H1 (cell line): ENCODE measurements around the gene CCNT2. TPM values are rescaled to one million over a fixed set of nuclear protein-coding genes. Genes with fewer than 3 reads are reported as not detected.

Experiments used
- CTCF ChIA-PET: fragments of 300-600 bp; sonication (Branson Sonifier 250); formaldehyde crosslinking; loops from one replicate; lab custom pipeline; 2021; ENCODE audit not compliant: partially characterized antibody; lab: Charles Lee
- POLR2A ChIA-PET: fragments of 300-600 bp; sonication (Branson Sonifier 250); formaldehyde crosslinking; loops from one replicate; lab custom pipeline; 2021; ENCODE audit warnings: inconsistent platforms; ENCODE audit not compliant: partially characterized antibody; lab: Charles Lee
- DNase-seq, 2 experiments: peaks; one replicate each; pipeline versions ENCODE4 v3.0.0 to v3.0.0-alpha.2; 2010 to 2022; ENCODE audit warnings: low spot score in 2 of 2, low read depth in 1 of 2, mixed read lengths in 1 of 2
- FAIRE-seq: peaks from 2 replicates; lab custom pipeline; 2011; peaks lifted over from hg19 to GRCh38; lab: Jason Lieb, UNC
- H2AFZ ChIP-seq: 2 replicates; pipeline ENCODE4 v1.8.1; 2012; ENCODE audit warnings: low read length, inconsistent platforms
- H2AK5ac ChIP-seq: 2 replicates; pipeline ENCODE4 v1.6.1; 2013; ENCODE audit warnings: low read depth, low read length
- H2BK120ac ChIP-seq: replicated peaks from 2 replicates; pipeline ENCODE3; 2013; ENCODE audit warnings: low read depth, low read length, inconsistent platforms
- H2BK12ac ChIP-seq: 2 replicates; pipeline ENCODE4 v1.6.1; 2013; ENCODE audit warnings: low read depth, low read length
- H2BK15ac ChIP-seq: 2 replicates; pipeline ENCODE4 v1.6.1; 2013; ENCODE audit warnings: low read length
- H2BK20ac ChIP-seq: 2 replicates; pipeline ENCODE4 v1.6.1; 2013; ENCODE audit warnings: low read length
- H2BK5ac ChIP-seq: 2 replicates; pipeline ENCODE4 v1.6.1; 2013; ENCODE audit warnings: low read depth, low read length
- H3K14ac ChIP-seq: 2 replicates; pipeline ENCODE4 v1.6.1; 2013; ENCODE audit warnings: inconsistent platforms; ENCODE audit not compliant: insufficient read length
- H3K18ac ChIP-seq: 2 replicates; pipeline ENCODE4 v1.6.1; 2013; ENCODE audit warnings: low read length; ENCODE audit errors: extremely low read depth
- H3K23ac ChIP-seq: 2 replicates; pipeline ENCODE4 v1.6.1; 2013; ENCODE audit warnings: inconsistent platforms; ENCODE audit not compliant: insufficient read length
- H3K23me2 ChIP-seq: 2 replicates; pipeline ENCODE4 v1.6.1; 2013; ENCODE audit warnings: low read depth, low read length
- H3K27ac ChIP-seq: 2 replicates; pipeline ENCODE4 v1.6.1; 2011; ENCODE audit warnings: low read depth, low read length, inconsistent platforms
- H3K27me3 ChIP-seq, 4 experiments: replicated peaks in 1 of 4; 1 replicate in 1 of 4; 2 replicates in 3 of 4; pipeline versions ENCODE4 v1.6.1 to v1.8.1; 2011 to 2013; ENCODE audit warnings: low read length in 3 of 4, mild to moderate bottlenecking in 3 of 4, inconsistent platforms in 2 of 4, mixed read lengths in 2 of 4, moderate library complexity in 1 of 4; ENCODE audit not compliant: control insufficient read depth in 3 of 4, insufficient read depth in 3 of 4; ENCODE audit errors: extremely low read depth in 1 of 4
- H3K36me3 ChIP-seq, 4 experiments: 2 replicates each; pipeline versions ENCODE4 v1.6.1 to v1.8.1; 2011 to 2013; ENCODE audit warnings: mild to moderate bottlenecking in 4 of 4, low read length in 3 of 4, moderate library complexity in 2 of 4, control low read depth in 1 of 4, inconsistent platforms in 1 of 4; ENCODE audit not compliant: insufficient read depth in 4 of 4, control insufficient read depth in 2 of 4
- H3K4ac ChIP-seq: replicated peaks from 2 replicates; pipeline ENCODE3; 2013; ENCODE audit warnings: low read length, low read depth, mixed read lengths, inconsistent platforms; ENCODE audit not compliant: insufficient read length
- H3K4me1 ChIP-seq, 4 experiments: replicated peaks in 1 of 4; 1 replicate in 1 of 4; 2 replicates in 3 of 4; pipeline versions ENCODE4 v1.6.1 to v1.8.1; 2011 to 2013; ENCODE audit warnings: low read length in 3 of 4, inconsistent platforms in 2 of 4, mixed read lengths in 1 of 4; ENCODE audit not compliant: insufficient read depth in 4 of 4, control insufficient read depth in 3 of 4
- H3K4me2 ChIP-seq, 2 experiments: 2 replicates each; pipeline versions ENCODE4 v1.6.1 to v1.8.1; 2011 to 2013; ENCODE audit warnings: low read depth in 2 of 2, low read length in 2 of 2, control low read depth in 1 of 2, inconsistent platforms in 1 of 2, mild to moderate bottlenecking in 1 of 2; ENCODE audit not compliant: insufficient read depth in 1 of 2
- H3K4me3 ChIP-seq, 4 experiments: fragments of 200-600, 300-600 bp in 1 of 4; sonication (generic), shearing (Covaris generic), sonication (Bioruptor Twin) in 1 of 4; 2 replicates each; pipeline versions ENCODE4 v1.5.1 to v1.8.1; 2011 to 2016; ENCODE audit warnings: low read length in 4 of 4, low read depth in 3 of 4, control low read depth in 2 of 4, inconsistent platforms in 2 of 4, mild to moderate bottlenecking in 2 of 4, mixed read lengths in 1 of 4, moderate library complexity in 1 of 4; ENCODE audit not compliant: insufficient read depth in 2 of 4; ENCODE audit errors: extremely low read depth in 1 of 4
- H3K56ac ChIP-seq: replicated peaks from 2 replicates; pipeline ENCODE3; 2013; ENCODE audit warnings: low read depth, mild to moderate bottlenecking, mixed read lengths, low read length, inconsistent platforms; ENCODE audit not compliant: insufficient read length
- H3K79me1 ChIP-seq: 2 replicates; pipeline ENCODE4 v1.6.1; 2013; ENCODE audit warnings: low read depth, low read length, control low read depth
- H3K79me2 ChIP-seq, 2 experiments: 2 replicates each; pipeline versions ENCODE4 v1.6.1 to v1.8.1; 2012 to 2013; ENCODE audit warnings: low read length in 2 of 2, mild to moderate bottlenecking in 2 of 2, inconsistent platforms in 1 of 2; ENCODE audit not compliant: insufficient read depth in 2 of 2, control insufficient read depth in 1 of 2
- H3K9ac ChIP-seq, 4 experiments: replicated peaks in 1 of 4; 1 replicate in 1 of 4; 2 replicates in 3 of 4; pipeline versions ENCODE4 v1.6.1 to v1.8.1; 2011 to 2013; ENCODE audit warnings: low read depth in 3 of 4, low read length in 3 of 4, control low read depth in 2 of 4, mild to moderate bottlenecking in 2 of 4, moderate library complexity in 2 of 4, inconsistent platforms in 1 of 4; ENCODE audit errors: extremely low read depth in 1 of 4
- H3K9me3 ChIP-seq, 2 experiments: 2 replicates each; pipeline versions ENCODE4 v1.6.1 to v1.8.1; 2012 to 2013; ENCODE audit warnings: mild to moderate bottlenecking in 2 of 2, moderate library complexity in 2 of 2, control low read depth in 1 of 2, inconsistent platforms in 1 of 2, low read depth in 1 of 2, low read length in 1 of 2, mixed read lengths in 1 of 2; ENCODE audit not compliant: insufficient read depth in 2 of 2
- H4K20me1 ChIP-seq, 2 experiments: replicated peaks in 1 of 2; 2 replicates each; pipeline versions ENCODE3 to v1.8.1; 2011 to 2013; ENCODE audit warnings: inconsistent platforms in 2 of 2, low read length in 2 of 2, mild to moderate bottlenecking in 1 of 2; ENCODE audit not compliant: insufficient read depth in 2 of 2, control insufficient read depth in 1 of 2
- H4K5ac ChIP-seq: 2 replicates; pipeline ENCODE4 v1.6.1; 2013; ENCODE audit warnings: low read length, low read depth, mixed read lengths, inconsistent platforms; ENCODE audit not compliant: insufficient read length
- H4K8ac ChIP-seq: 2 replicates; pipeline ENCODE4 v1.8.0; 2013; ENCODE audit warnings: mild to moderate bottlenecking, moderate library complexity, low read length, inconsistent platforms; ENCODE audit not compliant: insufficient read depth; ENCODE audit errors: extremely low read depth
- H4K91ac ChIP-seq: replicated peaks from 2 replicates; pipeline ENCODE3; 2013; ENCODE audit warnings: low read length, mixed read lengths, inconsistent platforms; ENCODE audit not compliant: insufficient read length
- ASH2L ChIP-seq: fragments of 200-600, 300-600 bp; sonication (generic); IDR thresholded peaks from one replicate; pipeline ENCODE4 v1.7.1; 2017; ENCODE audit warnings: low read length
- CBX8 ChIP-seq: fragments of 300-800, 300-1000 bp; sonication (generic); IDR thresholded peaks from 2 replicates; pipeline ENCODE4 v1.7.1; 2016; ENCODE audit warnings: low read depth, low read length, borderline replicate concordance
- GABPA ChIP-seq: IDR thresholded peaks from 2 replicates; pipeline ENCODE4 v1.6.1; 2011; ENCODE audit warnings: mild to moderate bottlenecking, low read length, moderate library complexity, borderline replicate concordance; ENCODE audit not compliant: insufficient read depth
- KDM4A ChIP-seq: IDR thresholded peaks from one replicate; pipeline ENCODE4 v1.7.1; 2012; ENCODE audit warnings: low read depth, mild to moderate bottlenecking, moderate library complexity, low read length, inconsistent platforms; ENCODE audit not compliant: severe bottlenecking
- NANOG ChIP-seq: IDR thresholded peaks from 2 replicates; pipeline ENCODE4 v1.6.1; 2011; ENCODE audit warnings: low read length, low read depth, mild to moderate bottlenecking, inconsistent platforms; ENCODE audit not compliant: insufficient read depth, poor library complexity, severe bottlenecking
- PHF8 ChIP-seq: fragments of 200-600 bp; sonication (generic); conservative IDR thresholded peaks from 2 replicates; pipeline ENCODE4 v1.7.1; 2012; ENCODE audit warnings: low read depth, mild to moderate bottlenecking, inconsistent platforms, low read length, moderate library complexity
- SUZ12 ChIP-seq: fragments of 200-600 bp; sonication (generic); IDR thresholded peaks from 2 replicates; pipeline ENCODE4 v1.6.1; 2012; ENCODE audit warnings: mild to moderate bottlenecking, inconsistent platforms, low read length, moderate library complexity, mixed read lengths
- WGBS, 2 experiments: shearing (Covaris generic) in 1 of 2; methylation state at CpG; one replicate each; pipeline versions ENCODE4 v1.1.6 to v1.1.7; 2013 to 2015; ENCODE audit warnings: low lambda C conversion rate in 2 of 2, mixed read lengths in 2 of 2, inconsistent platforms in 1 of 2, low coverage in 1 of 2, missing lambda C conversion rate in 1 of 2; ENCODE audit not compliant: insufficient replicate concordance in 2 of 2, insufficient coverage in 1 of 2, insufficient read length in 1 of 2; ENCODE audit errors: extremely low coverage in 1 of 2, missing lambda C conversion rate in 1 of 2; 5-methylcytosine and 5-hydroxymethylcytosine counted together
- polyA plus RNA-seq, 7 experiments: library from polyadenylated mRNA; depleted of rRNA in 3 of 7; stranded (reverse) in 5 of 7; unstranded in 2 of 7; fragments of >200 nt in 5 of 7; fragments of 200-250 nt in 2 of 7; gene quantifications; 1 replicate in 5 of 7; 2 replicates in 1 of 7; 4 replicates in 1 of 7; pipeline versions ENCODE4 v1.2.1 to v1.2.3, GENCODE V29; 2011 to 2013; ENCODE audit warnings: missing spikeins in 2 of 7, mixed read lengths in 2 of 7
- total RNA-seq: library from RNA; stranded (reverse); fragmentation: NEBNext Ultra II Directional; extraction: Animal tissue kit (Norgen Biotek cat#: 25700); gene quantifications from 2 replicates; pipeline ENCODE4 v1.2.1, GENCODE V29; 2021

Gene CCNT2
- total and polyA plus RNA-seq, 2 of the 8 experiments (the other 6 are each of a cell fraction or from before 2014, with no cell fraction given), result 13.0 to 39.7 TPM

GRCh38 chr2:134975281-134976009, 56.8 kb downstream of the CCNT2 start:
- POLR2A ChIA-PET, result no interaction called here
- Histone ChIP-seq H2BK12ac (no peak overlapping the region), H2BK20ac (no peak overlapping the region), H3K23me2 (no peaks in the 10 kb centered on the region), H3K4me1 (no peaks in the 10 kb centered on the region), H2BK5ac (no peak overlapping the region), H3K79me1 (no peaks in the 10 kb centered on the region), H4K5ac (no peak overlapping the region), H2BK15ac (no peak overlapping the region), H3K27ac (no peak overlapping the region), H4K91ac (no peak overlapping the region), H3K9me3 (peaks cover 0 to 3% of the 10 kb centered on the region in 2 experiments; a peak in 2 of 4 replicates), H4K20me1 (no peaks in the 10 kb centered on the region), H2BK120ac (no peak overlapping the region), H3K18ac (no peak overlapping the region), H3K14ac (no peak overlapping the region), H3K36me3 (no peaks in the 10 kb centered on the region), H3K79me2 (no peaks in the 10 kb centered on the region), H2AK5ac (no peak overlapping the region), H3K23ac (no peak overlapping the region), H2AFZ (no peak overlapping the region), H3K27me3 (no peaks in the 10 kb centered on the region), H3K4me2 (no peak overlapping the region), H4K8ac (peak overlapping the region; percentile 51; the same call in 1 of the 2 replicates), H3K56ac (no peak overlapping the region), H3K4ac (no peak overlapping the region), H3K9ac (no peak overlapping the region), H3K4me3 (no peak overlapping the region)
- FAIRE-seq (no peak), DNase-seq (no peak)
- TF ChIP-seq KDM4A (no peak), GABPA (no peak), CBX8 (no peak), NANOG (no peak), SUZ12 (no peak), PHF8 (no peak), ASH2L (no peak)
- CTCF ChIA-PET, result interaction anchor here (0.6 to 1.6 kb wide), 3 partner anchors 14 to 28 kb away, joined by 3 read pairs; no protein-coding TSS in a partner anchor
- 94% methylated on average over 6 of the region's 6 CpGs; no CpG with 5 or more reads in 1 of the 2 experiments for WGBS, 2 experiments
